ENCODE data around the gene SNAPC2.
"Not testable (repeated sequence)": the region's sequence is repeated elsewhere in the genome, so short reads cannot be mapped to it uniquely, and the experiment has no call there.

Gene SNAPC2

DNA sequence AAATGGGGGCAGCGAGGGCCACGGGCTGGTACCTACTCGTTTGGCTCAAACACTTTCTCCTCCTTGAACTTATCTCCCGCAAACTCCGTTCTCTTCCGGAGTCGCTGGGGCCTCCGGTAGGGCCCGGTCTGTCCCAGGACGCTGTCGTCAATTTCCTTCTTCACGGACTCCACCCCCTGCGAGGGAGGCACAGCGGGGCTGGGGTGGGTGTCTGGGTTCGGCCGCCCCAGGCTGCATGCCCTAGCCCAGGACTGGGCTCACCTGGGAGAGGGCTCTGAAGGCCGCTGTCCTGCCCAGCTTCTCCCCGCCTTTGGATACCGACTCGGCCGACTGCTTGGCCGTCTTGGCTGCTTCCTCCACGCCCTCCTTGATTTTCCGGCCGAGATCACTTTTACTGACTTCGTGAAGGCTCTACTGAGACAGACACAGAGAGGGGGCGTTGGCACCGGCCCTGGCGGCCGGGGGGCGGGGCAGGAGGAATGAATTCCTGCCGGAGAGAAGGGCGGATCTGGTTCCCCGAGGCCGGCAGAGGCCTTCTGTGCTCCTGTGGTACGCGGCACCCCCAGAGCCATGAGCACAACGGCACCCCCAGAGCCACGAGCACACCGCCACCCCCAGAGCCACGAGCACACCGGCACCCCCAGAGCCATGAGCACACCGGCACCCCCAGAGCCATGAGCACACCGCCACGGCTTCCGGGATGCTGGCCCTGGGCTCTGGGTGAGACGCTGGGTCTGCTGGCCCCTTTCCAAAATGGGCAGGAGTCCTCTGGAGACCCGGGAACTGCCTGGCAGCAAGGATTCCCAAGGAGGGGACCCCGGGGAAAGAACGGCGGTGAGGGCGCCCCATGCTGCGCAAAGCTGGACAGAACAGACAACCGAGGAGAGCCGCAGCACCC lies 13.9 kb downstream of the SNAPC2 start:
- no peak for DNase-seq (ENCODE audit: low read depth in 2 of 2)

DNA sequence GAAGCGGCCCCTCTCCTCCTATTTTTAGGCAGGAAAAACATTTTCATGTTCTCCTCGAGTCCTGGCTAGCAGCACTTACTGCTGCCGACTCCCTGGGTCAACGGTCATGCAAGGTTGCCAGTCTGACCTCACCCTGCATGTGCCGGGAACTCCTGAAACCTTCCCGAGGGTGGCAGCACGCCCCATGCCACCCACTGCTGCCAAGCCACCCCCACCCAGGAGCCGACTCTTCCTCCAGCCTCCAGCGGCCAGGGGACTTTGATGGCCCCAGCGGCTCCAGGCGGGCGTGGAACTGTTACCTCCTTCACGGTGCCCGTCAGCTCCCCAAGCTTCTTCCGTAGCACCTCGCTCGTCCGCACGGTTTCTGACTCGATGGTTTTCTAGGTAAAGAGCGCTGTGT lies 14.6 kb downstream of the SNAPC2 start:
- no peak for DNase-seq (ENCODE audit: low read depth in 2 of 2)

GRCh38 chr19:7940841-7941240 lies 20.7 kb downstream of the SNAPC2 start:
- no peak for DNase-seq (ENCODE audit: low read depth in 2 of 2)

DNA sequence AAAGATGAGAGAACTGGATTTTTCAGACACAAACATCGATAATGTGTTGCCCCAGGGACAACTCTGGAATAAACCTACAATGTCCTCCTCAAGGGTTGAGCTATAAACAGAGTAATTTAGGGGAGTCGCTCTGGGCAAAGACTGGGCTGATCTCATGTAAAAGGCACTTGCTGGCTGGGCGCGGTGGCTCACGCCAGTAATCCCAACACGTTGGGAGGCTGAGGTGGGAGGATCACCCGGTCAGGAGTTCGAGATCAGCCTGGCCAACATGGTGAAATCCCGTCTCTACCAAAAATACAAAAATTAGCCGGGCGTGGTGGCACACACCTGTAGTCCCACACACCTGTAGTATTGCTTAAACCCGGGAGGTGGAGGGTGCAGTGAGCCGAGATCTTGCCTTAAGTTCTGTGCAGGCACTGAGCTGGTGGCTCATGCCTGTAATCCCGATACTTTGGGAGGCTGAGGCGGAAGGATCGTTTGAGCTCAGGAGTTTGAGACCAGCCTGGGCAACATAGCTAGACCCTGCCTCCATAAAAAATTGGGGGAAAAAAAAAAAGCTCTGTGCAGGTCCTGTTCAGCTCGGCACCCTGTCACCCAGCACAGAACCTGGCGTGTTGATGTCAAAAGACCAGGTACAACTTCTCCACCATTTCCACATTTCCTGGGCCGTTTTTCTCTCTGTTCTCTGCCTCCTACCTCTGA lies 21.9 kb downstream of the SNAPC2 start:
- no peak for DNase-seq (ENCODE audit: low read depth in 2 of 2)

DNA sequence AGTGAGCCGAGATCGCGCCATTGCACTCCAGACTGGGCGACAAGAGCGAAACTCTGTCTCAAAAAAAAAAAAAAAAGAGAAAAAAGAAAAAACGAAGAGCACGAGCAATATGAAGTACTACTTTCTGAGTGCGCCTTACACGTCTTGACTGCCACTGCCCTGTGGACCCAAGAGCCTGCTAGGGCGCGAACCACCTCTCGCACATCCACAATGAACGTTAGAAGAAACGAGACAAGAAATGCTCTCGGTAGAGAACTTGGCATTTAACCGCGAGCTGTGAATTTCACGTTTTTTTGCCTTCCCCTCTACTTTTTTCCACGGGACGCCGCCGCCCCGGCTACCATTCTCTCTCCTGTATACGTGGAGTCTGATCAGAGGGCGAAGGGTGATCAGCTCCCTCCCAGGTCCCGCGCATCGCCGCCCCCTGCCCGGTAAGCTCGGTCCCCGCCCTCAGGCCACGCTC lies 22.9 kb downstream of the SNAPC2 start:
- no peak for DNase-seq (ENCODE audit: low read depth in 2 of 2)

- peak; percentile 97 to 99 for DNase-seq (ENCODE audit: low read depth in 2 of 2)
These were observed 23.5 kb downstream of the SNAPC2 start, which contains the start of gene TIMM44 for GRCh38 chr19:7943444-7944176. TSS of gene TIMM44 (minus strand) at chr19:7943666. CDS start at chr19:7943651, 15 bp downstream.

DNA sequence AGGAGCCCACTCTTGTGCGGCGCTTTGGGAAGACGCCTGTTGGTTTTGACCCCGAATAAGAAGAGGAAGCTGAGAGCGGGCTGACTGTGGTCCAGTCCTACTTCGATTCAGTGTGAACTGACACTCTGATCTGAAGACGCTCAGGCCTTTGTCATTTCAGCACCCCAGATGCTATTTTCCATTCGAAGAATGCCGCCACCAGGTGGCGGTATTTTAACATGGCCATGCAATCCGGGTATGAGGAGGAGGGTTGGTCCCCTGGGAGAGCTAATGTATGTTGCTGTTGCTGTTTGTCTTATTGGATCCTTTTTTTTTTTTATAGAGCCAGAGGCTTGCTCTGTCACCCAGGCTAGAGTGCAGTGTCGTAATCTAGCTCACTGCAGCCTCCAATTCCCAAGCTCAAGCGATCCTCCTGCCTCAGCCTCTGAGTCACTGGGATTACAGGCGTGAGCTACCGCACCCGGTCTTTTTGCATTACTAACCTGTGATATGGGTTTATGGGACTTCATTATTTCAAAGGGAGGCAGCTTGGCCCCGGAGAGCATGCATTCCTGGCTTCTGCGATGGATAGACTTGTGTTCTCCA lies 24.1 kb downstream of the SNAPC2 start:
- DNase-seq (ENCODE audit: low read depth in 2 of 2): peak; percentile 61 to 68

- no peak for DNase-seq (ENCODE audit: low read depth in 2 of 2)
These were observed 27.8 kb downstream of the SNAPC2 start for GRCh38 chr19:7947939-7948338.

DNA sequence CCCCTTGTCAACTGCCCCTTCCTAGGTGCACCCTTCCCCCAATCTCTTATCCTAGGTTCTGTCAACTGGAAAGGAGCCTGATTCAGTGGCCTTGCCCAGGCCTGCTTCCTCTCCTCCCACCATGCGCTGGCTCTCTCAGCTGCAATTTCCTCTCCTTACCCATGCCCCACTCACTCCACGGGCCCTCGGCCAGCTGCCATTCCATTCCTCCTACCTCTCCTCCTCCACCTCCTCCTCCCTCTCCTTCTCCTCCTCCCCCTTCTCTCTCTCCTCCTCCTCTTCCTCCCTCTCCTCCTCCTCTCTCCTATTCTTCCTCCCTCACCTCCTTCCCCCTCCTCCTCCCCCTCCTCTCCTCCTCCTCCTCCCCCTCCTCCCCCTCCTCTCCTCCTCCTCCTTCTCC lies 32.9 kb downstream of the SNAPC2 start:
- DNase-seq (ENCODE audit: low read depth in 2 of 2): no peak

DNA sequence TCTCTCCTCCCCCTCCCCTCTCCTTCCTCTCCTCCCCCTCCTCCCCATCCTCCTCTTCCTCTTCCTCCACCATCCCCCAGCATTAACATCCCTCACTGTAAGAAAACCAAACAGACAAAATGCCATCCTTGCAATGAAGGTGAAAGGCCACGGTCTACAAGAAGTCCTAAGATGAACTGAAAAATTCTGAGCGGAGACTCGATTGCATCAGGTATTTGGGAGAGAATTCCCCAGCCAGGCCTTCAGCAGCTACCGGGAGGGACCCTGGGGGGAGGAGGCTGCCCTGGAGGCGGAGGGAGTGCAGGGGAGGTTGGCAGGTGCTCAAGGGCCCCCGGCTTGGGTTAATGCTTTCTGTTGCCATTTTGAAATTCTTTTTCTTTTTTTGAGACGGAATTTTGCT lies 33.4 kb downstream of the SNAPC2 start:
- DNase-seq (ENCODE audit: low read depth in 2 of 2): no peak

DNA sequence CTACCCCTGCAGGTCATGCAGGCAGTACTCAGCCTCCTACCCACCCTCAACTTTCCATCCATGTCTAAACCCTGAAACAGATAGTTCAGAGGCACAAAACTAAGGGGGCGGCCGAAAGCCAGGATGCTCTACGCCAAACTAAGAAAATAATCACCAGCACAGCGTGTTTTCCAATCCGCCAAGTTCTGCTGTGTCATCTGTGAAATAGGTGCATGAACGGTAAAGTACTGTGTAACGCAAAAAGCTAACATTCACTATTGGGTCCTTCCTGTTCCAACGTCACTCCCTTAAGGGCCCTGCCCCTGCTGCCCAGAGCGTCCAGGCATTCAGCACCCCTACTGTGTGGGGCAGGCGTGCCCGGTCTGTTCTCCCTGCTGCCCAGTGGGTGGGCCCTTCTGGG lies 35.6 kb downstream of the SNAPC2 start:
- no peak for DNase-seq (ENCODE audit: low read depth in 2 of 2)

GRCh38 chr19:7959211-7959610 lies 39.1 kb downstream of the SNAPC2 start:
- no peak for DNase-seq (ENCODE audit: low read depth in 2 of 2)

- DNase-seq (ENCODE audit: low read depth in 2 of 2): not testable (repeated sequence)
These were observed 40.9 kb downstream of the SNAPC2 start for GRCh38 chr19:7961082-7961481.

DNA sequence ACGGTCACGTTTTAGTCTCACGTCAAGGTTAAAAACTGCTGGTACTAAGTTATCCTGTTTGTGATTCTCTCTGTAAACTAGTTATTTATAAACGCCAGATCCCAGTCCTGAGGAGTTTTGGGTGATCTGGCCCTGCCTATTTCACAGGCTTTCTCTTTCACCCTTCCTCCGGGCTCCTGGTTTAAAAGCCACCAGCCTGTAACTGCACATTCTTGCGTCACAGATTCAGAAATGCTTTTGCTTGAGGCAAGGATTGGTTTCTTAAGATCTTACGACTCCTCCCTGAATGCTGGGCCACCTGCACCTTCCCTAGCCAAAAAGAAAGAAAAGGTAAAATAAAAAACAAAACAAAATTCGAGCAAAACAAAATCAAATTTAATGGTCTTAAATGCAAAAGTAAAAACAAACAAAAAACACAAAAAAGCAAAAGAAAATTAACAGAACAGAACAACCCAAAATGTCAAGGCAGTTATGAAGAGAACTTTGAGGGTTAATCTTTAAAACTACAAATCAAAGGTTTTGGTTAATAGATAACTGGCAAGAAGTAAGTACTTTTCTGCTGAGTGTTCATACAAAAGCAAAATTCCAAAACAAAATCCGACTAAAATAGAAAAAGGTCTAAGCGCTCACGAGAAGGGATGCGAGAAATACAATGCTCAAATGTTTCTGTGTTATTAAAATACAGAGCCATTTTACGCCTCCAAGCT lies 41.9 kb downstream of the SNAPC2 start:
- DNase-seq (ENCODE audit: low read depth in 2 of 2): no peak

GRCh38 chr19:7962644-7963268 lies 42.6 kb downstream of the SNAPC2 start:
- DNase-seq (ENCODE audit: low read depth in 2 of 2): no peak

GRCh38 chr19:7963566-7963965 lies 43.4 kb downstream of the SNAPC2 start:
- DNase-seq (ENCODE audit: low read depth in 2 of 2): no peak

- DNase-seq (ENCODE audit: low read depth in 2 of 2): no peak
These were observed 45.2 kb downstream of the SNAPC2 start for GRCh38 chr19:7965259-7965841.

DNA sequence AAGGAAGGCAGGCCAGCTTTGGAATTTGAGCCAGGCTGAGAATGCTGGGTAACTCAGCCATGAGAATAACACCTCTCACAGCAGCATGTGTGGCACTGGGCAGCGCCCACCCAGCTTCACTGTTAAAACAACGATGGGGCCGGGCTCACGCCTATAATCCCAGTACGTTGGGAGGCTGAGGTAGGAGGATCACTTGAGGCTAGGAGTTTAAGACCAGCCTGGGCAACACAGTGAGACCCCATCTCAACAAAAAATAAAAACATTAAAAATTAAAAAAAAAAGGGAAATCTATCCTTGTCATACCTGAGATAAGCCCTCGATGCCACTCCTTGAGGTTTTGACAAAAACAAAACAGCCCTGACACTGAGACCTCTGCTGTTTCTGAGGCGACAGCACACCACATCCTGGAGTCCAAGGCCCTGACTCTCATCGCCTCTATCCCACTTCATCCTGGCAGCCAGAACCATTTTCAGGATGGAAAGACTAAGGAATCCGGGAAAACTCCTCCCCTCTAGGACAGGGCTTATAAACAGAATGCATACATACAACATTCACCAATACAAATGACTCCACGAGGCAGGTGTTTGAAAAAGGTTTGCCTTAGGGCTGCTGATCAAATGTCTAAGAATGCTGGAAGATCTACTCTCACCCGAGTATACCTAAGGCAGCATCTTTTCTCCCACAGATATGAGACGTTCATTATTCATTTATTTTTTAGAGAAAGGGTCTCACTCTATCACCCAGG lies 46.0 kb downstream of the SNAPC2 start:
- no peak for DNase-seq (ENCODE audit: low read depth in 2 of 2)

DNA sequence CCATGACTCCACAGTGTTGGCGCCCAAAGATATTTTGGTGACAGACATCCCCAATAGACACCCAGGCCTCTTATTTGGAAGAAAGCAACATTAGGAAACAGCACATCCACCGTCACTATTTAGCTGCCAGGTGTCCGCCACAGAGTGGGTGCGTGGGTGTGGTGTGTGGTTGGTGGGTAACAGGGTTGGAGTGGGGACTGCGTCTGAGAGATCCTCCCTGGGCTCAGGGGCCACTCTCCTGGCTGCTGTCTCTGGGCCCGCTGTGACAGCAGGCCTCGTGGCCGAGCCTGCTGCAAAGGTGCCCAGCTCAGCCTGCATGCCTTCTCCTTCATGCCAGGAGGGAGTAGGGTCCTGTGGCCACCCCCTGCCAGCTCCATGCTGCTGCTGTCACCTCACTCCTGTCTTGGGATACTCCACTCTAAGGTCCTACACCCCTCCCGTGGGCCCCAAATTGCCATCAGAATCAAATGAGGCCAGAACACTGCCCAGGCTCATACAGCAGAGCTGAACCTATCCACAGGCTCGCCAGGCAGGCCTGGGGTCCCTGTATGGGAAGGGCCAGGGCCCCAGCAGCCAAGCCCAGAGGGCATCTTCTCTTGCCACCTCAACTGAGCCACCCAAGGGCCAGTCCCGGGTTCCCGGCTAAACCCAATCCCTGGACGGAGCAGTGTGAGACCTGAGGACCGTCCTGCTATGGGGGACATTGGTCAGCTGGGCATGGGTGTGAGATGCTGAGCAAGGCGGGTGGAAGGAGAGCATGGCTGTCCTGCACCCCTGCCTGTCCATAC lies 48.1 kb downstream of the SNAPC2 start:
- DNase-seq (ENCODE audit: low read depth in 2 of 2): no peak

Measured in stimulated activated CD8-positive, alpha-beta memory T cell treated with anti-CD3 and anti-CD28 coated beads, Interleukin-15, amount 100 ng/mL, for 4 hours (primary cell).